ENCODE measurements around the gene CSRP1.

Gene CSRP1

GRCh38 chr1:201457508-201457960 lies 49.4 kb downstream of the CSRP1 start:
- DNase-seq (ENCODE audit: low read depth in 3 of 3, low spot score in 1 of 3), result no peak

GRCh38 chr1:201456499-201457309 lies 50.2 kb downstream of the CSRP1 start:
- no peak for DNase-seq (ENCODE audit: low read depth in 3 of 3, low spot score in 1 of 3)

- no peak for DNase-seq (ENCODE audit: low read depth in 3 of 3, low spot score in 1 of 3)
Measured at GRCh38 chr1:201455098-201455497, 51.8 kb downstream of the CSRP1 start.

- no peak for DNase-seq (ENCODE audit: low read depth in 3 of 3, low spot score in 1 of 3)
Measured at GRCh38 chr1:201454608-201455007, 52.3 kb downstream of the CSRP1 start.

GRCh38 chr1:201452866-201453265 lies 54.1 kb downstream of the CSRP1 start:
- no peak for DNase-seq (ENCODE audit: low read depth in 3 of 3, low spot score in 1 of 3)

- DNase-seq (ENCODE audit: low read depth in 3 of 3, low spot score in 1 of 3), result no peak
Measured at GRCh38 chr1:201450721-201451291, 56.1 kb downstream of the CSRP1 start.

- no peak for DNase-seq (ENCODE audit: low read depth in 3 of 3, low spot score in 1 of 3)
Measured at GRCh38 chr1:201448990-201449389, 57.9 kb downstream of the CSRP1 start.

- peak in 2 of 3 donors; percentile 28 to 47 for DNase-seq (ENCODE audit: low read depth in 3 of 3, low spot score in 1 of 3)
Measured at GRCh38 chr1:201447903-201448871, 58.7 kb downstream of the CSRP1 start.

- DNase-seq (ENCODE audit: low read depth in 3 of 3, low spot score in 1 of 3), result no peak
Measured at GRCh38 chr1:201445310-201445709, 61.6 kb downstream of the CSRP1 start.

GRCh38 chr1:201444792-201445191 lies 62.1 kb downstream of the CSRP1 start:
- DNase-seq (ENCODE audit: low read depth in 3 of 3, low spot score in 1 of 3), result no peak

- DNase-seq (ENCODE audit: low read depth in 3 of 3, low spot score in 1 of 3), result no peak
Measured at GRCh38 chr1:201443747-201444146, 63.2 kb downstream of the CSRP1 start.

- no peak for DNase-seq (ENCODE audit: low read depth in 3 of 3, low spot score in 1 of 3)
Measured at GRCh38 chr1:201436969-201437368, 70.0 kb downstream of the CSRP1 start.

- DNase-seq (ENCODE audit: low read depth in 3 of 3, low spot score in 1 of 3), result no peak
Measured at GRCh38 chr1:201436393-201436792, 70.5 kb downstream of the CSRP1 start.

GRCh38 chr1:201434266-201434665 lies 72.7 kb downstream of the CSRP1 start:
- DNase-seq (ENCODE audit: low read depth in 3 of 3, low spot score in 1 of 3), result no peak

- DNase-seq (ENCODE audit: low read depth in 3 of 3, low spot score in 1 of 3), result no peak
Measured at GRCh38 chr1:201433609-201434008, 73.3 kb downstream of the CSRP1 start.
